Small intestine (tissue), 7 donors: ENCODE results near the gene CEP350. TPM values are rescaled to one million over a fixed set of nuclear protein-coding genes. Genes with fewer than 3 reads are reported as not detected.

Source experiments
- DNase-seq, 2 donors: peaks; one replicate each; pipeline versions ENCODE4 v3.0.0 to v3.0.0-alpha.2; 2013
- FAIRE-seq: peaks from 2 replicates; lab custom pipeline; 2012; peaks lifted over from hg19 to GRCh38; lab: Jason Lieb, UNC
- H3K27ac ChIP-seq, 3 donors: one replicate each; pipeline ENCODE4 v1.5.1; 2013; ENCODE audit warnings: low read length in 2 of 3, mild to moderate bottlenecking in 2 of 3, control low read depth in 1 of 3, inconsistent platforms in 1 of 3, low read depth in 1 of 3, moderate library complexity in 1 of 3
- H3K27me3 ChIP-seq, 3 donors: one replicate each; pipeline ENCODE4 v1.6.1; 2013; ENCODE audit warnings: low read length in 3 of 3, inconsistent platforms in 1 of 3; ENCODE audit not compliant: control insufficient read depth in 3 of 3, insufficient read depth in 3 of 3
- H3K36me3 ChIP-seq, 3 donors: one replicate each; pipeline ENCODE4 v1.6.1; 2013; ENCODE audit warnings: low read length in 3 of 3, inconsistent platforms in 1 of 3, low read depth in 1 of 3, mild to moderate bottlenecking in 1 of 3, moderate library complexity in 1 of 3; ENCODE audit not compliant: control insufficient read depth in 3 of 3, insufficient read depth in 2 of 3
- H3K4me1 ChIP-seq, 3 donors: one replicate each; pipeline ENCODE4 v1.6.1; 2013; ENCODE audit warnings: low read length in 2 of 3, inconsistent platforms in 1 of 3, low read depth in 1 of 3, mild to moderate bottlenecking in 1 of 3, moderate library complexity in 1 of 3; ENCODE audit not compliant: control insufficient read depth in 3 of 3, insufficient read depth in 2 of 3
- H3K4me3 ChIP-seq, 3 donors: one replicate each; pipeline ENCODE4 v1.5.1; 2013; ENCODE audit warnings: low read length in 3 of 3, control low read depth in 1 of 3, inconsistent platforms in 1 of 3, low read depth in 1 of 3, mild to moderate bottlenecking in 1 of 3, moderate library complexity in 1 of 3
- H3K9me3 ChIP-seq, 2 donors: one replicate each; pipeline ENCODE4 v1.6.1; 2013; ENCODE audit warnings: low read depth in 1 of 2, low read length in 1 of 2; ENCODE audit not compliant: control insufficient read depth in 2 of 2, insufficient read depth in 1 of 2
- WGBS, 3 donors: extraction: QIAGEN DNeasy Blood & Tissue Kit; methylation state at CpG; one replicate each; pipeline ENCODE4 v1.1.7; 2013; 5-methylcytosine and 5-hydroxymethylcytosine counted together
- polyA plus RNA-seq, 4 donors: library from polyadenylated mRNA; stranded (reverse) in 3 of 4; unstranded in 1 of 4; fragments of 200-250 nt in 3 of 4; fragments of 120-200 nt in 1 of 4; gene quantifications; one replicate each; pipeline versions ENCODE4 v1.2.1 to v1.2.3, GENCODE V29; 2013
- donor health status: healthy with polysubstance abuse.
- donor health status: control.
- donor health status: control.
- donor health status: Bipolar disorder and iron deficiency.
- donor health status: healthy.

Gene CEP350
- polyA plus RNA-seq, 4 donors, result 5.9 to 53.2 (median 9.2) TPM

DNA sequence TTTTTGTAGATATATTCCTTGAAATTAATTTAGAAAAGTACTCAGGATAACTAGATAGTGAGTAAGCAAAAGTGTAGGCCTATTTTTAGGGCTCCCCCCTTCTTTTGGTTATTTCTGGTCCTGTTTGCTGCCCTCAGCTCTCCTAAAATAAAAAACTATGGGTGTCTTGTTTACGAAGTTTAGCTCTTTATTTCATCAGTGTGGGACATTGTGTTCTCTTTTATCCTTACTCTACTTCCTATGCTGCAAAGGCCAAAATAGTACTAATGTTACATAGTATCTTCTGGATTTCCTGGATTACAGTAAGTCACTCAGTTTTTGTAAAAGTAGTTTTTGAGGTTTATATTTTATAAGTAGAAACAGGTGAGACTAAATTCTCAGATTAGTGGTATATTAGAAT lies 15.4 kb downstream of the CEP350 start:
- Histone ChIP-seq H3K4me1 (peaks cover 0 to 2% (median 0%) of the 10 kb centered on the region in 3 donors), H3K4me3 (no peak overlapping the region), H3K9me3 (peaks cover 0 to 13% of the 10 kb centered on the region in 2 donors), H3K27ac (no peak overlapping the region), H3K36me3 (peaks cover 0 to 8% (median 0%) of the 10 kb centered on the region in 3 donors), H3K27me3 (no peaks in the 10 kb centered on the region)
- 67 to 83% (median 79%) methylated on average over 1 of the region's 1 CpG for WGBS, 3 donors
- DNase-seq, result no peak
- FAIRE-seq, result no peak

DNA sequence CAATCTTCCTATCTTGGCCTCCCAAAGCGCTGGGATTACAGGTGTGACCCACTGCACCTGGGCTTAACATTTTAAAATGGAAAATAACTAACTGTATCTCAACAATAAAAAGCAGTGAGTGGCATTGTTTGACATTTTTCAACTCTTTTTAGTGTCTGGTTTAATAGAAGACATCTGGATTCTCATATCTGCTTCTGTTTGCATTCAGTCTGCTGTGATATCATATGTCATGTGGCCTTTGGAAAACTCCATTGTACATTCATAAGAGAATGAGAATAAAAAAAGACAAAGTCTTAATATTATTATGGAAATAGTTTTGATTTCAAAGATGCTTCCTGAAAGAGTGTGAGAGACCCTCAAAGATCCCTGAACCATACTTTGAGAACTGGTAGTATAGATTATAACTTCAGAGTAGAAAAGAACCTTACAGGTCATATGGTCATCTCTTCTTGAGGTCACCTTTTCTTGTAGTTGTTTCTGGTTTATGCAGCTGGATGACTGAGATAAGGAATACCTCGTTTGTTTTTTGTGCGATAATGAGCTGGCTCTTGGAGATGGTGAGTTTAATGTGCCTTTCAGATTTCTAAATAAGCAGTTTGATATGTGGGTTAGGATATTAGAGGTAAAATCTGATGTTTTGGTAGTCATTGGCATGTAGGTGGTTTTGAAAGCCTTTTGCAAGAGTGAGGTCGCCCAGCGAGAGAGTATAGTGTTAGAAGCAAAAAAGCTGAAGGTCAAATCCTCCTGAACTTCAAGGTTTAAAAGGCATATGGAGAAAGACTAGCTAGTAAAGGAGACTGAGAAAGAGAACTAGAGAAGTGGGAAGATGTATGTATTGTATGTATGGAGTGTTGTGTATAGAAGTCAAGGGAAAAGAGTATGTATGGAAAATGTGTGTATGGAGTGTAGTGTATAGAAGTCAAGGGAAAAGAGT lies 17.2 kb downstream of the CEP350 start:
- FAIRE-seq, result no peak
- no peaks in the 10 kb centered on the region for H3K27me3 ChIP-seq
- peaks cover 0 to 4% of the 10 kb centered on the region in 2 donors for H3K9me3 ChIP-seq
- no peak for DNase-seq
- no peak overlapping the region for H3K27ac ChIP-seq
- H3K4me1 ChIP-seq, result peaks cover 0 to 2% (median 0%) of the 10 kb centered on the region in 3 donors
- no peak overlapping the region for H3K4me3 ChIP-seq
- 73 to 76% (median 74%) methylated on average over 5 of the region's 5 CpGs for WGBS, 3 donors
- peaks cover 0 to 8% (median 0%) of the 10 kb centered on the region in 3 donors for H3K36me3 ChIP-seq

DNA sequence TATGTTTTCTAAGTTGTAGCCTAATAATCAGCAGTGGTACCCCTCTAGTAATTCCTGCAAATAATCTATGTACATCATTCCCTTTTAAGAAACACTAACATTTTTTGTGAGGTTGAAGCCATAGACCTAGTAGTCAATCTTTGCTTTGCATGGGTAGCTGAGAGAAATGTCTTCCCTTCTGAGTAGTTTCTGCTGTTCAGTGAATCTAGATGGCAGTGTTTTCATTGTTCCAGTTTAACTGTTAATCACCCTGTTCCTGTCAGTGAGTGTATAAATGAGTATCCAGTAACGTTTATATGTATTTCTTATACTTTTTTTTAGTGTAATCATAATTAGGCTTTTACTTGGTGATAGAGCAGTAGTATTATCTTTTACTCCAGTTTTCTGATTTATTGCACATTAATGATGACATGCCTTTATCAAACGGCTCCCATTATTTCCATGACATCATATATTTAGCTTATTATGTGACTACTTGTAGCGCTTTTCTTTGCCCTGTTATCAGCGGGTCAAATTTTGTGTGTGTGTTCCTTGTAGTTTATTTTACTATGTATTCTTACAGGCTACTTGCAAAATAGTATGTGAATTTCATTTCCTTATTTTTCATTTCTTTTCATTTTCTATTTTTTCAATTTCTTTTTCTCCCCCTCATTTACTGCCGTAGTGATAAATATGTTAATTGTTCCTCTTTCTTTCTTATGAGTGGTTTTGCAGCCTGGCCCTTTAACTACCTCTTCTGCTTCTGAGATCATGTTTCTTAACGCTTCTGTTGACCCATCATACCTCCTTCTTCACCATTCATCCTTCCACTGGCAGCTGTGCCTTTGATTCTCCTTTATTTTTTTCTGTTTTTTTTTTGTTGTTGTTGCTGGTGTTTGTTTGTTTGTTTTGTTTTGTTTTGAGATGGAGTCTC lies 18.8 kb downstream of the CEP350 start:
- no peak for DNase-seq
- Histone ChIP-seq H3K4me1 (peaks cover 0 to 2% (median 0%) of the 10 kb centered on the region in 3 donors), H3K27me3 (no peaks in the 10 kb centered on the region), H3K27ac (no peak overlapping the region), H3K9me3 (no peaks in the 10 kb centered on the region), H3K36me3 (peaks cover 0 to 8% (median 0%) of the 10 kb centered on the region in 3 donors), H3K4me3 (no peak overlapping the region)
- no peak for FAIRE-seq
- WGBS, 3 donors, result 65 to 72% (median 68%) methylated on average over 6 of the region's 6 CpGs

DNA sequence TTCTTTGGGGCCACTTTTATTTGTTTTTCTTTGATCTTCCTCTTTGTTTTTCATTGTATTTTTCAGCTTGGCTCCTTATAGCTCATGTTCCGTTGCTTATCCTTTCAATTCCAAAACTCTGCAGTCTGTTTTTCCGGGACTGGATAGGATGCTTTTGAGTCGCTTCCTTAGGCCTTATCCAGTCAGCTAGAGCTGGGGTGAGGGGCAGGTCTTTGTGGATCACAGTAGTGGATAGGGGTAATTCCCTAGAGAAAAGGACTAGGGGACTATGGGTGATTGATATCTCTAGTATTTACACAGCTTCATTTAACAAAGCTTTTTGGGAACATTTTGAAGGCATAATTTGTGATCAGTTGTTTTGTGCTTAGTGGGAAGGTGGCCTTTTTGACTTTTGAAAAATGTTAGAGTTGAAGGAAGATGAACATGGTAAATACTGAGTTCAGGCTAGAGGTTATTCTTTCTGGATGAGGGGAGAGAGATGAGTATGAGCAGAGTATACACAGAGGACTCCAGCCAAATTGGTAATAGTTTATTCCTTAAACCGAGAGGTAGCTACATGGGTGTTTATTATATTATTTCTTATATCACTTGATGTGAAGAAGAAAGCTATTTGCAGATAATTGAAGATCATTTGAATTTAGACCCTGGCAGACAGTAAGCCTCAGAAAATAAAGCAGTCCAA lies 22.5 kb downstream of the CEP350 start:
- no peaks in the 10 kb centered on the region for H3K4me1 ChIP-seq
- H3K27ac ChIP-seq, result no peak overlapping the region
- no peaks in the 10 kb centered on the region for H3K9me3 ChIP-seq
- no peak overlapping the region for H3K4me3 ChIP-seq
- H3K27me3 ChIP-seq, result no peaks in the 10 kb centered on the region
- no peak for FAIRE-seq
- no peaks in the 10 kb centered on the region for H3K36me3 ChIP-seq
- DNase-seq, result no peak
- 79 to 91% (median 86%) methylated on average over 4 of the region's 4 CpGs for WGBS, 3 donors

DNA sequence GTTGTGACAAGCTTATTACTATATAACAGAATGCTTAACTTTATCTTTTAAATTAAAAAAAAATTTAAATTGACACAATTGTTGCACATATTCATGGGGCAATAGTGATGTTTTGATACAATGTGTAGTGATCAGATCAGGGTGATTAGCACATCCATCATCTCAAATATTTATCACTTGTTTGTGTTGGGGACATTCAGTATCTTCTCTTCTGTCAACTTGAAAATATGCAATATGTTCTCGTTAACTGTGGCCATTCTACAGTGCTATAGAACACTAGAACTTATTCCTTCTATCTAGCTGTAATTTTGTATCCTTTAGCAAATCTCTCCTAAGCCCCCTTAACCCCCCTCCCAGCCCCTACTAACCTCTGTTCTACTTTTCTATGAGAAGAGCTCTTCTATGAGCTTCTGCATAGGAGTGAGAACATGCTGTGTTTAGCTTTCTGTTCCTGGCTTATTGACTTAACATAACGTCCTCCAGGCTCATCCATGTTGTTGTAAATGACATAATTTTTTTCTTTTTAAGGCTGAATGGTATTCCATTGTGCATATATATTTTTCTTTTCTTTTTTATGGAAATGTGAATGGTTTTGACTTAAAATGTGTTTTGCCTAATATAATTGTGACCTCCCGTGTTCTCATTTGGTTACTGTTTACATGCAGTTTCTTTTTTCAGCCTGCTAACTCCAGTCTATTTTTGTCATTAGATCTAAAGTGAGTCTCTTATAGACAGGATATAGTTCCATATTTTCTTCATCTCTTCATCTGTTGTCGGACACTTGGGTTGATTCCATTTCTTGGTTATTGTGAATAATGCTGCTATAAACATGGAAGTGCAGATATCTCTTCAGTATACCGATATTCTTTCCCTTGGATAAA lies 23.8 kb downstream of the CEP350 start:
- no peak for DNase-seq
- H3K27me3 ChIP-seq, result no peaks in the 10 kb centered on the region
- no peak for FAIRE-seq
- WGBS, 3 donors, result 65 to 84% (median 84%) methylated on average over 5 of the region's 5 CpGs
- no peak overlapping the region for H3K4me3 ChIP-seq
- H3K9me3 ChIP-seq, result no peaks in the 10 kb centered on the region
- no peaks in the 10 kb centered on the region for H3K36me3 ChIP-seq
- no peak overlapping the region for H3K27ac ChIP-seq
- H3K4me1 ChIP-seq, result no peaks in the 10 kb centered on the region

DNA sequence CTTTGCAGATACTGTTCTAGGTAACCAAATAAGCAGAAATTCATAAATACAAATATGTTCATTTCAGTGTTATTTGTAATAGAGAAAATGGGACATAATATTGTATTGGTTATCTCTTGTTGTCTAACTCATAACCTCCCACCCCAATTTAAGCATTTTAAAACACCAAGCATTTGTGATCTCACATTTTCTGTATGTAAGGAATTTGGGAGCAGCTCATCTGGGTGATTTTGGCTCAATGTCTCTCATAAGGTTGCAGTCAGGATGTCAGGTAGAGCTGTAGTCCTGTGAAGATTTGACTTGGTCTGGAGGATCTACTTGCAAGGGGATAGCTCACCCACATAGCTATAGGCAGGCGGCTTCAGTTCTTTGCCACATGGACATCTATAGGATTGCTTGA lies 29.5 kb downstream of the CEP350 start:
- 90 to 100% (median 96%) methylated on average over 1 of the region's 1 CpG for WGBS, 3 donors
- Histone ChIP-seq H3K4me3 (no peak overlapping the region), H3K4me1 (no peaks in the 10 kb centered on the region), H3K27ac (no peak overlapping the region), H3K9me3 (no peaks in the 10 kb centered on the region), H3K36me3 (peaks cover 0 to 9% (median 0%) of the 10 kb centered on the region in 3 donors), H3K27me3 (no peaks in the 10 kb centered on the region)
- DNase-seq, result no peak
- no peak for FAIRE-seq

DNA sequence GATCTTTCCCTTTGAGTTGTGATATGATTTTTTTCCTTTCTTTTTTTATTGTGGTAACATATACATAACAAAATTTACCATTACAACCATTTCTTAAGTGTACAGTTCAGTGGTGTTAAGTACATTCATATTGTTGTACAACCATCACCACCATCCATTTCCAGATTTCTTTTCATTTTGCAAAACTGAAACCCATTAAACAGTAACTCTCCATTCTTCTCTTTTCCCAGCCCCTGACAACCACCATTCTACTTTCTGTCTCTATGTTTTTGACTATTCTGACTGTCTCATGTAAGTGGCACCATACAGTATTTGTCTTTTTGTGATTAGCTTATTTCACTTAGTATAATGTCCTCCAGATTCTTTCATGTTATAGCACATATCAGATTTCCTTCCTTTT lies 30.3 kb downstream of the CEP350 start:
- Histone ChIP-seq H3K9me3 (no peaks in the 10 kb centered on the region), H3K4me1 (no peaks in the 10 kb centered on the region), H3K27me3 (no peaks in the 10 kb centered on the region), H3K4me3 (no peak overlapping the region), H3K36me3 (peaks cover 0 to 11% (median 0%) of the 10 kb centered on the region in 3 donors), H3K27ac (no peak overlapping the region)
- FAIRE-seq (no peak), DNase-seq (no peak)
